ENCODE results near the gene SLC6A7.

SLC6A7 gene

DNA sequence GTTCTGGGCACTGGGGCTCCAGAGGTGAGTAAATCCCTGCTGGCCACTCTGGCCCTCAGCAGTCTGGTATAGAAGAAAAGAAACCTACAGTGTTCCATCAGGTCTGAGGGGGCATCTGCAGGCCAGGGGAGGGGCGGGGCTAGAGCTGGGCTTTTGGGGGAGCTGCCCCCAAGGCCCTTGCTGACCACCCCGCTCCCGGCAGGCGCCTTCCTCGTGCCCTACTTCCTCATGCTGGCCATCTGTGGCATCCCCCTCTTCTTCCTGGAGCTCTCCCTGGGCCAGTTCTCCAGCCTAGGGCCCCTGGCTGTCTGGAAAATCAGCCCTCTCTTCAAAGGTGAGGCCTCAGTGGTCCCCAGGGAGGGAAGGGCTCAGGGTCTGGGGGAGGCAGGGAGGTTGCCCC lies 6.7 kb downstream of the SLC6A7 start:
- no peak for DNase-seq

DNA sequence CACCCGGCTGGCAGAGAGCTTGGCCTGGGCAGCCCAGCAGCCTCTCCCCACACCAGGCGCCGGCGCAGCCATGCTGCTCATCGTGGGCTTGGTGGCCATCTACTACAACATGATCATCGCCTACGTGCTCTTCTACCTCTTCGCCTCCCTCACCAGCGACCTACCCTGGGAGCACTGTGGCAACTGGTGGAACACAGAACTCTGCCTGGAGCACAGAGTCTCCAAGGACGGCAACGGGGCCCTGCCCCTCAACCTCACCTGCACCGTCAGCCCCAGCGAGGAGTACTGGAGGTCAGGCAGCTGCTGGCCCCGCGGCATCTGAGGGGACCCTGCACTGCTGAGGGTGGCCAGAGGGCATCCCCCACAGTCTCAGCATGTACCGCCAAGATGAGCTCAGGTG lies 7.1 kb downstream of the SLC6A7 start:
- DNase-seq, result no peak

DNA sequence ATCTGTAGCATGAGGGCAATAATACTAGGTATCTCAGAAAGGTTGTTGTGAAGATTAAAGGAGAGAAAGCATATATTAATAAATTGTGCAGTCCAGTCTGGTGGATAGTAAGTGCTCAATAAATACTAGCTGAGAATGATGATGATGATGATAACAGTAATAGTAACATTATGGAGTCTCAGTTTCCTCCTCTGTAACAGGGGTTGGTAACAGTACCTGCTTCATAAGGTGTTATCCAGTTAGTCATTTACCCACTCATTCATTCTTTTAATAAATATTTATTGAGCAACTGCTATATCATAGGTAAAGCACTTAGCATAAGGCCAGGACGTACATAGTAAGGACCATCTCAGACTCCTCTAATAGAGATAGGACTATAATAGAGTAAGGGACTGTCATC lies 7.6 kb downstream of the SLC6A7 start:
- DNase-seq, result no peak

DNA sequence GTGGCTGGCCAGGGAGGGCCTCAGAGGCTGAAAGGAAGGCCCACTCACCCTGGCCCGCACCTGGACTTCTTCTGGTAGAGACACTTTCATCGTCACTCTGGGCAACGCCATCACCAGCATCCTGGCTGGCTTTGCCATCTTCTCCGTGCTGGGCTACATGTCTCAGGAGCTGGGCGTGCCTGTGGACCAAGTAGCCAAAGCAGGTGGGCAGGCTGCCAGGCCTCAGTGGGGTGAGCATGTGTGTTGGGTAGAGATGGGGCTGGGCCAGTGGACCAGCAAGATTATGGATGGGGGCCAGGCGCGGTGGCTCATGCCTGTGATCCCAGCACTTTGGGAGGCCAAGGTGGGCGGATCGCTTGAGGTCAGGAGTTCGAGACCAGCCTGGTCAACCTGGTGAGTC lies 12.6 kb downstream of the SLC6A7 start:
- no peak for DNase-seq

DNA sequence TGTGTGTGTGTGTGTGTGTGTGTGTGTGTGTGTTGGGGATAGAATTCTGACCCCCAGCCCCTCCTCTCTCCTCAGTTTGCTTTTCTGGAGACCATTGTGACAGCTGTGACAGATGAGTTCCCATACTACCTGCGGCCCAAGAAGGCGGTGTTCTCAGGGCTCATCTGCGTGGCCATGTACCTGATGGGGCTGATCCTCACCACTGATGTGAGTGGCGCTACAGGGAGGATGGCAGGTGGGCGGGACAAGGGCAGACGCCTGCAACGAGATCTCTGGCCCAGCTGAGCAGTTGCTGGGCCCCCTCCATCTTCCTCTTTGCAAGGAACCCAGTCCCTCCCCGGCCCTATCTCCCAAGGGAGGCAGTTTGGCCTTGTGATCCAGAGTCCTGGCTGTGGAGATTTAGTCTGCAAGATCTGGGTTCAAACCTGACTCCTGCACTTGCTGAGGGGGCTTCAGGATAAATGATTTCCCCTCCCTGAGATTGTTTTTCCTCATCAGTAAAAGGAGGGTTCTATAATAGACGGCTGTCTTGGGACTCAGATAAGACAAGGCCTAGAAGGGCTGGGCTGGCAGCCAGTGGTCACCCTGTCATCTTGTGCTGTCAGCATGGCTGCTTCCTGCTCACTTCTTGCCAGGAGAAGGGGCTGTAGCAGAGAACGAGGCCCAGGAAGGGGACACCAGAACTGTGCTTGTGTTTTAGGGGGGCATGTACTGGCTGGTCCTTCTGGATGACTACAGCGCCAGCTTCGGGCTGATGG lies 14.1 kb downstream of the SLC6A7 start:
- DNase-seq, result no peak

DNA sequence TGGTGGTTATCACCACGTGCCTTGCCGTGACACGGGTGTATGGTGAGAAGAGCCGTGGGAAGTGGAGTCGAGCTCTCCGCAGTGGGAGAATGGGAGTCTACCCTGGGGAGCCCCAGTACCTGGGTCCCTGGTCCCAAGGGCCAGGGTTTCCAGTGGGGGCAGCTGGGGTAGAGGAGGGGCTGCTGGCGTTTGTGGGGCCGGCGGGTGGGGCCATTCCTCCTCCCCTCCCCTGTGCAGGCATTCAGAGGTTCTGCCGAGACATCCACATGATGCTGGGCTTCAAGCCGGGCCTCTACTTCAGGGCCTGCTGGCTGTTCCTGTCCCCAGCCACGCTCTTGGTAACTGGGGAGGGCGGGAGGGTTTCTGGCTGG lies 14.7 kb downstream of the SLC6A7 start:
- no peak for DNase-seq

DNA sequence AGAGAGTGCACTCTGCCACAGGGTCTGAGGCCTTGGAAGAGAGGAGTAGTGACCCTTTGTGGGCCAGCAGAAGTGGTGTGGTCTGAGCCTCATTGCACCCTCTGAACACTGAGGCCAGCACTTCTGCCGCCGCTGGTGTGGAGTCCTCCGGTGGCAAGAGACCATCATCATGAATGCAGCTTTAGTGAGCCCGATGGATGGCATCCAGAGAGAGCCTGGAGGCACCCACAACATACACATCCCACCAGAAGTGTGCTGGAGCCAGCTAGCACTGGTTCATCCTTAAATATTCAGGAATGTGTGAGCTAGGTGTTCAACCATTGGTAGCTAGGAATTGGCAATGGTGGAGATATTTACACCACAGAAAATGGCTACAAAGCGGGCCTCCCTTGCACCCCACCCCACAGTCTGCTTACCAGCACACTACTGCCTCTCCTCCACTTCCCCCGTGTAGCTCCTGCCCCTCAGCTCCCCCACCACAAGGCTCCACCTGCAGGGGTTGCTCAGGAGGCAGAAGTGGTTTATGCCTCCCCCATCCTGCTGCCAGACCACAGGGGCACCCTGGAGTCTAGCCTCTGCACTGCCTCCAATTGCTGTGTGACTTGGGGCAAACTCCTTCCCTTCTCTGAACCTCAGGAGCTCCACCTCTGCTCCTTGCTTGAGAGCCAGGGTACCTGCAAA lies 16.4 kb downstream of the SLC6A7 start:
- no peak for DNase-seq

DNA sequence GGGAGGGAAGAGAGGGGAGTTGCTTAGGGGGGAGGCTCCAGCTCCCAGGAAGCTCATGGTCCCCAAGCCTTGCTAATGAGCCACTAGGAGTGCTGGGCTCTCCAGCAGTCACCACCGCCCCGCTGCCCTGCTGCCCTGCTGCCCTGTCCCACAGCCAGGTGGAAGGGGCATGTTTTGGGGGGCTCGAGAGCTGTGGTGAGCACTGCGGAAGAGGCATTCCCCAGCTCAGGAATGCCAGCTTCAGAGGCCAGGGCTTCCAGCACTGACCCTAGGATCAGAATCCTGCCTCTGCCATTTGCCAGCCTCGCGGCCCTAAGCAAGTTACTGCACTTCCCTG lies 16.9 kb downstream of the SLC6A7 start:
- DNase-seq, result no peak

DNA sequence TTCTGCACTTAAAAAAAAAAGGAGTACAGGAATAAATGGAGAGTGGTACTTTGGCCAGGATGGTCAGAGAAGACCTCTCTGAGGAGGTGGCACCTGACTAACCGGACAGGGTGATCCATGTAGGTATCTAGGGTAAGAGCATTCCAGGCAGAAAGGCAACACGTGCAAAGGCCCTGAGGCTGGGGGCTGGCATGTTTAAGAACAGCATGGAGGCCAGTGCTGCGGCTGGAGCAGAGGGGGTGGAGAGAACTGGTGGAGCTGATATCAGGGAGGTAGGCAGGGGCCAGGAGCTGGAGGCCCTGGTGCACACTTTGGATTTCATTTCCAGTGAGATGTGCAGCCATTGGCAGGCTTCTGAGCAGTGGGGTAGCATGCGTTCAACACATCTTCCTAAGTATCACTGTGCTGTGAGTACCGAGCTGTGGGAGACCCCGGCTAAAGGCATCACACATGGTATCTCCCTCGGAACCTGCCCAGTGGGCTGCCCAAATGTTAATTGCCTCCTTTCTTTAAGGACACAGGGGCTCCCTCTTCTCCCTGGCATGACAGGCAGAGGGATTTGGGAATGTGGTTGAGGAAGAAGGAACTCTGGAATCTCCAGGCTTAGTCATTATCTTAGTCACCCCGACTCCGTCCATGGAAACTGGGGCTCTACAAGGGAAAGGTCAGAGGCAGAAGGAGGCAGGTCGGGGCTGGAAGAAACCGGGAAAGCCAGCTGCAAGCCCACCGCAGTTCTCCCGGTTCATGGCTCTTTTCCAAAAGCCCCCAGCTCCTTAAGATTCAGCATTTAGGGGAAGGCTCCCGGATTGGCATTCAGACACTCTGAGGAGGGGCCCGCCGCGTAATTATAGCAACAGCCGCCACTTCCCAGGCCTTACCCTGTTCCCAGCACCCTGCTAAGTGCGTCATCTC lies 18.6 kb downstream of the SLC6A7 start:
- no peak for DNase-seq

DNA sequence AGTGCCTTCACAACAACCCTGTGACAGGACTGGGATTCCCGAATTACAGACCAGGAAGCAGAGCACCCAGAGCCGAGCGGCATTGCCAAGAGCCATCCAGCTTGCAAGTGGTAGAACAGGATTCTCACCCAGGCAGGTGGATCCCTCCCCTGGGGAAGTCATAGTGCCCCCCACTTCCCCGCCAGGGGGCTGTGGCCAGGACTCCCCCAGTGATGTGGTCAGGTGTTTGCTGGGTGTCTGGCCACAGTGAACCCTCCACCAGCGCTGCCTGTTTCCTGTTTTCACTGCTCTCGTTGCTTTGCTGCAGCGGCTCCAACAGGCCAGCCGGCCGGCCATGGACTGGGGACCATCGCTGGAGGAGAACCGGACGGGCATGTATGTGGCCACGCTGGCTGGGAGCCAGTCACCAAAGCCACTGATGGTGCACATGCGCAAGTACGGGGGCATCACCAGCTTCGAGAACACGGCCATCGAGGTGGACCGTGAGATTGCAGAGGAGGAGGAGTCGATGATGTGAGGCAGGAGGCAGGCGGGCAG lies 19.3 kb downstream of the SLC6A7 start:
- no peak for DNase-seq

DNA sequence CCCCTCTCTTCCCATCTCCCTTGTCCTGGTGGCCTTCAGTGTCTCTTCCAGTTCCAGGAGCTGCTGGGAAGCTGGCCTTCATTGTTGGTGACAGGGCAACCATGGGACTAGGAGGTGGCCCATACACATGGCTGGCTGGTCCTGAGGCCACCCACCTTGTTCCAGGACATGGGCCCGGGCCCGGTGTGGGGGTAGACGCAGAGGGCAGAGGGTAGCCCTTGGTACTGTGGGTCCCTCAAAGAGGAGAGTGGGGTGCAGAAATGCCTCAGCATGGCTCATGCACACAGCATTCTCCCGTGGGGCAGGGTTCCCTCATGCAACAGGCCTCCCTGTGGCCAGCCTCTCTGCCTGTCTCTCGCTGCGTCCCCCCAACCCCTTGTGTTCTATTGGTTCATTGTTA lies 20.8 kb downstream of the SLC6A7 start:
- no peak for DNase-seq

DNA sequence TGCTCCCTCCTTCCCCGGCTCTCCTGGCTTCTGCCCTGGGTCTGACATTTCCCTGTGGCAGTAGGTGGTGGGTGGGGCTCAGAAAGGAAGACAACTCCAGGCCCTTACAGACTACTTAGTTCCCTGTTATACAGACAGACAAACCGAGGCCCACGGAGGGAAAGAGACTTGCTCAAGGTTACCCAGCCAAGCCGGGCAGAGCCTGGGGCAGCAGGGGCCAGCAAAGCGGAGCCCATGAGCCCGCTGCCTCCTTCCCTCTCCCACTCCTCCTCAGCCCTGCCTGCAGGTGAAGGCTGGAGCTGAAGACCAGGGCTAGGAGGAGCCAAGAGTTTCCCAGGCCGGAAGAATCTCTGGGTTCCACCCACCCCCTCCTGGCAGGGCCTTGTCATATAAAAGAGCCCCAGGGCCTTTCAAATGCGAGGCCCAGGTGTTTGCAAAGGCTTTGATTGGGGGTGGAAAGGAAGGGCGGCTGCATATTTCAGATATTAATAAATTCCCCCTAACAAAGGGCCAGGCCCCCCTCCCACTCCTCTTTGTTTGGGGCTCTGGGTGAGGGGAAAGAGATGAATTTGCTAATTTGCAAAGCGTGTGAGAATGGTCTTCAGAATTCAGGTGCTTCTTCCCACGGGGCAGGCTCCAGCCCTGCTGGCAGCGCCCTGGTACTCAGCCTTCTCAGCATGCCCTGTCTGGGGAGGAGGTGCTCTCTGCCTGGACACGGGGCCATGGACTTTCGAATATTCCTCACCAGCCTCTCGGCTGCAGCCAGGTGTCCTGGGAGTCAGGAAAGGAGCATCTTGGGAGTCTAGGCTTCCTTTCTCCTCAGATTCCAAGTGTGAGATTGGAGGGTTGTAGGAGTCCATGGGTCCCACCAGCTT lies 21.5 kb downstream of the SLC6A7 start:
- no peak for DNase-seq

DNA sequence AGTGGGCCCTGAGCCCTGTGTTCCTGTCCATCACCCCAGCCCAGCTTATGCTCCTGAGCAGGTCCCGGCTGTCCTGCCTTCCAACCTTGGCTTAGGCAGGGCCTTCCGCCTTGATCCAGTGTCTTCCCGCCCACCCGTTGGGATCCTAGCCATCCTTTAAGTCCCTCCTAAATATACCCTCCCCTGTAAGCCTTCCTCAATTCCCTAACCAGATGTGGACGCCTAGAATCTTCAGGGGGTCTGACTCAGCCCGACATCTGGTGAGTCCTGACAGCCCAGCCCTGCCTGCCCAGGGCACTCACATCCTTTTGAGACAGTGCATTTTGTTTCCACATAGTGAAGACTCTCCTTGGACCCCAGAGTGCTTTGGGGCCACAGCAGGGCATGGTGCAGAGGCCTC lies 23.7 kb downstream of the SLC6A7 start:
- DNase-seq, result no peak

DNA sequence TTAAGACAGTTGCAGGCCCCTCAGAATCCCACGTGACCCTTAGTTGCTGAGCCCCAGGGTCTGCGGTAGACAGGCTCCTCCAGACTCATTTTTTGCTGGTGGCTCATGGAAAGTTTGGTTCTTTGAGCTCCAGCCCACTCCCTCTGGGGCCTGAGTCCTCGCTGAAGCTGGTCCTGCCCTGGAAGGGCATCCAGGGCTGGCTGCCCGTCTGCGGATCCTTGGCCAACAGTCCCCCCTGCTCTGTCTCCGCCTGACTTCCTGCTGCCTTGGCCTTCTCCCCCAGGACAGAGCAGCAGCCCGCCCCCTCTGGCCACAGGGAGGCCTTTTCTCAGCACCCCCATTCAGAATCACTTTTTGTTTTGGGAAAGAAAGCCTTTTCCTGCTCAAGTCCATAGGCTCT lies 24.4 kb downstream of the SLC6A7 start:
- no peak for DNase-seq

DNA sequence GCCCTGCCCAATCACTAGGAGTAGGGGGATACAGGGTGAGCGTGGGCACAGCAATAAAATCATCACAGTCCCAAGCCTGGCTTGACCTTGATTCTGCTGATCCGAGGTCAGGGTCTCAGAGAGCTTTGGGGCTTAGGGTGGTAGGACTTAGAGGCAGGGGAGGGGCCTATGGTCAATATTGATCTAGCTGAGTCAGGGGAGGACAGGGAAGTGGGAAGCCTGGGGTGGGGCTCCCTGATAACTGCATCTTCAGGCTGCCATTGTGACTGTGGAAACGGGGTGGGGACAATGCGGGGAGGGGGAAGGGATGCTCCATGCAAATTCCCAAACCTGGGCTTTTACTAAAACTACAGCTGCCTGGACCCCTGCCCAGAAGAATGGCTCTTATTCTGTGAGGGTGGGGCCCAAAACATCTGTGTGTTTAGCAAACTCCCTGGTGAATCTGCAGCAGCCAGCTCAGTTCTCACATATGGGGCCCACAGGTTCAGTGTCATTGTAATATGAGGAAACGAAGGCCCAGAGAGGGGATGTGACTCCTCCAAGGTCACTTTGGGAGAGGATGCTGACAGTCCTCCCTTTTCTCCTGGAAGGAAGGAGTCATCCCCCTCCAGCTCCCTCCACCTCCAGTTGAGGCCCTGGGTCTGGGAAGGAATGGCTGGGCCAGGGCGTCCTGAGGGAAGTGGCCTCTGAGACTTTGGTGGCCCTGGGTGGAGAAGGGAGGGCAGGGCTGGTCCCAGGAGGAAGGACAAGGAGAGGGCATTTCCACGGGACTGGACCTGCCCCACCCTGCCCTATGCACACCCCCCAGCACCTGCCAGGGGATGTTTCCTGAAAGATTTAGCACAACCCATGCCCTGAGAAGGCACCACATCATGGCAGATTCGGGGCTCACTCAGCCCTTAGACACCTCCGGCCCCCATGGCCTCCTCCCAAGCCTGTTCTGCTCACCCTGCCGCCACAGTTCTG lies 26.4 kb downstream of the SLC6A7 start:
- DNase-seq, result no peak

DNA sequence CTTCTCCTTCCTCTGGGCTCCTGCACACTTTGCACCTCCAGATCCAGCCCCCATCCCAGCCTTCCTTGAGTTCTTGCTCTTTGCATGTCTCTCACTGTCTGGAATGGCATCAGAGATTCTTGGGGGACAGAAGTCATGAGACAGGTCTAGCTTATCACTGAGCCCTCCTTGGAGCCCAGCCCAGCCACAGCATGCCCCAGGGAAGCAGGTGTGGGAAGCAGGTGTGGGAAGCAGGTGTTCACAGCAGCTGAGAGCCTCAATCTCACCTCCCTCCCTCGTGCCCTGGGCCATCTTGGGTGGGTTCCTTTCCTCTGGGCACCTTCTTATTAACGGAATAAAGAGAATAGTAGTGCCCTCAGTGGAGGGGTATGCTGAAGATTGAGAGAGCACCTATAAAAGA lies 27.2 kb downstream of the SLC6A7 start:
- DNase-seq, result no peak

DNA sequence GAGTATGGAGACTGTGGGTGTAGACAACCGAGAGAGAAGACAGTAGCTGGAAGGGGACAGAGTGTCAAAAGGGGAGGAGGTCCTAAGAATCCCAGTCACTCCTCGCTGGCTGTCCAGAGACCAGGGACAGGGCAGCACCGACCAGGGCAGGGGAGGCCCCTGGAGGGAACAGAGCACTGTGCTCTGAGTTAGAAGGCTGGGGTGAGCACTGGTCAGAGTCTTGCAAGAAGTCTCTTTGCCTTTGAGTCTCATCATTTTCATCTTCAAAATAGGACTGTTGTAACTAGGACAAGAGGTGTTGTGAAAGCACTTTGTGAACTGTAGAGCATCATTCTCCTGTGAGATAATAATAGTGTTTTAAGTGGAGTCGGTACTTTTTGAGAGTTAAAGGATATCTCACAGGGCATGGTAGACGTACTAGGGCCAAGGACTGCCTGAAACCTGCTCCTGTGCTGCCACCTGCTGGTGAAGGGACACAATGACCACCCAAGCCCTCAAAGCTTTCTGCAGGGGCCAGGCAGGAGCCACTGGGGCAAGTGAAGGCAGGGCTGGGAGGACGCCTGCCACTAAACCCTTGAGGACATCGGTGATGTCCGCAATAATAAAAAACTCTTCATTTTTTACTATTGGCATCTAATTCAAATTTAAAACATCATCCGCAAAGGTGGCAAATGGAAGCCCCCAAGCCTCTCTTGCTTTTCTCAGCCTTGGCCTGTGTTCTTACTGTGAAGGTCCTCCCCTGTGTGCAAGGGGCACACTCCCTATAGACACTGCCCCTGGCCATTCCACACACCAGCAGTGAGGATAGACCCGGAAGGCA lies 28.2 kb downstream of the SLC6A7 start:
- DNase-seq, result peak; percentile 58

DNA sequence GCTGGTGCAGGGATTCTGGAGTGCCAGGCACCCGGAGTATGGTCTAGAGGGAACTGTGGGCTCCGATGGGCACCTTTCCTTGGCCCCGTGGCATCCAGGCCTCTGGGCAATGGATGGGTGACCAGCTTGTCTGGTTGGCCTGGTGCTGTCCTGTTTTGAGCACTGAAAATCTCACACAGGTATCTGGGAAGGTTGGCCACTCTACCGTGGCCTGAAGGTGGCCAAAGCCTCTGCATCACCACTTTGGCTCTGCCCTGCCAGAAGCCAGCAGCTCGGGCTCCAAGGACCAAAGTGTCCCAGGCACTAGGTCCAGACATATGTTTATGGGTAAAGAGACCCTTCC lies 28.8 kb downstream of the SLC6A7 start:
- no peak for DNase-seq

DNA sequence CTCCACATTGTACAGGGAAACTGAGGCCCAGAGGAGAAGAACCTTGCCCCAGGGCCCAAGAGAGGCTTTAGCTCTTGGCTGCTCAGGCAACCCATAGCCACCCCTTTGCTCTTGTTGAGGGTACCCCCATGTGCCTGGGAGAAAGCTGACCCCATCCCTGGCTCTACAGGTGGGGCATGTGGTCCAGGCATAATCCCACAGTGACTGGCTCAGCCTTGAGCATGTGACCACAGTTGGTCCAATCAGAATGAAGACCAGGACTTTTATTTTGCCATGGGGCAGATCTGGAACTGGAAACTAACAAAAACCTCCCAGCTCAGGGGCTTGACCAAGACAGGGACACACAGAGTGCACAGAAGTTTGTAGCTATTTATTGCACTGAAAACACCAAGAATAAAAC lies 29.3 kb downstream of the SLC6A7 start:
- DNase-seq, result no peak

DNA sequence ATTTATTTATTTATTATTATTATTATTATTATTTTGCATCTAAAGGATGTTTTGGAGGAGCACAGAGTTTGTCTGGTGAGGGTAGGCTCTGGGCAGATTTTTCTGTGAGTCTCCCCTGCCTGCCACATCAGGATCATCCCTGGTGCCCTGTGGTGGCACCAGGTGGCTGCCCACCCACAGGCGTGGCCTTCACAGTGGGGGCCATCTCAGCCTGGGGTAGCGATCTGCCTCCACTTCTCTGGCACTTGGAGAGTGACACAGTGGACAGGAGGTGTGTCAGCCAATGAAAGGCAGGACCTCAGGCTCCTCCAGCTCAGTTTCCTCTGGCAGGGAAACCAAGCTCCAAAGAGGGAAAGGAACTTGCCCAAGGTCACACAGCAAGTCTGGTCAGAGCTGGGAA lies 30.0 kb downstream of the SLC6A7 start:
- no peak for DNase-seq

DNA sequence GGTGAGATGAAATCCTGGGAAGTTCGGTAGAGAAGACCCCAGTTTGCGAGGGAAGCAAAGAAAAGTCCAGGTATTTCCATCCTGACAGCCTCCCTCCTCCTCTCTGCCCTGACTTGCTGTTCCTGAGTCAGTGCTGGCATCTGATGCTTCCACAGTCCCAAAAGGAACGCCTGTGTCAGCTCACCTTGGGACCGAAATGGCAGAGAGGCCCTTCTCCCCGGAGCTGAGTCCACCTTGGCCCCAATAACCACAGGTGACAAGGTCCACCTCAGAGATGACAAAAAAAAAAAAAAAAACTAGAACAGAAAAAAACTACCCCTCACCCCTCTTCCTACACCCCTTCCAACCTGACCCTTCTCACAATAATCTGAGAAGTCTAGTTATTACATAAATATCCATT lies 31.6 kb downstream of the SLC6A7 start:
- no peak for DNase-seq

All from NK-92 treated with Interleukin-12 subunit alpha and Interleukin-12 subunit beta, amount 100 ng/mL, for 24 hours (cell line).